GM12878 (cell line): ENCODE results near the gene RNF175. TPM values are rescaled to one million over a fixed set of nuclear protein-coding genes. Genes with fewer than 3 reads are reported as not detected.

Source experiments
- ATAC-seq: fragments of 200-7000 bp; cut with Tn5 transposase; 3 replicates; pipeline ENCODE4 v1.9.1; 2020; ENCODE audit warnings: mild to moderate bottlenecking, moderate library complexity
- BruUV-seq: library from RNA; stranded (reverse); fragments of 400-500 nt; replicated peaks from 2 replicates; lab custom pipeline; 2021; lab: Mats Ljungman, UMichigan
- CTCF ChIA-PET: fragments of 300-600 bp; sonication (Branson Sonifier 250); formaldehyde crosslinking; extraction: SDS; loops from one replicate; lab custom pipeline; 2021; ENCODE audit warnings: inconsistent platforms; lab: Yijun Ruan, JAX
- POLR2A ChIA-PET: fragments of 350-600 bp; formaldehyde crosslinking; extraction: SDS; loops from one replicate; lab custom pipeline; 2021; ENCODE audit warnings: inconsistent platforms; lab: Charles Lee
- RAD21 ChIA-PET: fragments of 300-600 bp; sonication (Branson Sonifier 250); formaldehyde crosslinking; loops from one replicate; lab custom pipeline; 2023; ENCODE audit warnings: antibody characterized with exemption; ENCODE audit not compliant: unreplicated experiment; lab: Charles Lee
- SMC1A ChIA-PET: fragments of 300-600 bp; sonication (Branson Sonifier 250); formaldehyde crosslinking; loops from one replicate; lab custom pipeline; 2023; ENCODE audit not compliant: unreplicated experiment, uncharacterized antibody; lab: Charles Lee
- DNase-seq: peaks from one replicate; pipeline ENCODE4 v3.0.0-alpha.2; 2011; ENCODE audit warnings: low read depth, low spot score
- FAIRE-seq: peaks from 3 replicates; lab custom pipeline; 2011; peaks lifted over from hg19 to GRCh38; lab: Jason Lieb, UNC
- H2AFZ ChIP-seq: 2 replicates; pipeline ENCODE4 v1.6.0; 2011; ENCODE audit warnings: low read depth, low read length, control low read depth; ENCODE audit not compliant: control insufficient read depth
- H3K27ac ChIP-seq: 2 replicates; pipeline ENCODE4 v1.5.1; 2011; ENCODE audit warnings: control low read depth; ENCODE audit not compliant: control insufficient read depth, insufficient read depth
- H3K27me3 ChIP-seq, 2 experiments: replicated peaks in 1 of 2; 2 replicates each; pipeline versions ENCODE4 v1.6.0 to v1.6.1; 2011; ENCODE audit warnings: low read length in 1 of 2; ENCODE audit not compliant: control insufficient read depth in 2 of 2, insufficient read depth in 2 of 2
- H3K36me3 ChIP-seq, 2 experiments: 2 replicates each; pipeline ENCODE4 v1.5.1; 2011; ENCODE audit warnings: low read length in 1 of 2; ENCODE audit not compliant: control insufficient read depth in 2 of 2, insufficient read depth in 2 of 2
- H3K4me1 ChIP-seq: 2 replicates; pipeline ENCODE4 v1.6.1; 2011; ENCODE audit warnings: mild to moderate bottlenecking, low read length, moderate library complexity, mixed read lengths; ENCODE audit not compliant: control insufficient read depth, insufficient read depth
- H3K4me2 ChIP-seq: 2 replicates; pipeline ENCODE4 v1.6.0; 2011; ENCODE audit warnings: control low read depth; ENCODE audit not compliant: control insufficient read depth, insufficient read depth
- H3K4me3 ChIP-seq: fragments of 200-600 bp; sonication (generic); 2 replicates; pipeline ENCODE4 v1.5.1; 2016
- H3K79me2 ChIP-seq: 2 replicates; pipeline ENCODE4 v1.6.0; 2011; ENCODE audit warnings: low read length; ENCODE audit not compliant: control insufficient read depth, insufficient read depth
- H3K9ac ChIP-seq: 2 replicates; pipeline ENCODE4 v1.8.0; 2011; ENCODE audit warnings: low read length, control low read depth, mixed read lengths; ENCODE audit not compliant: control insufficient read depth, insufficient read depth
- H3K9me3 ChIP-seq: replicated peaks from 3 replicates; pipeline ENCODE4 v1.5.1; 2011; ENCODE audit warnings: mild to moderate bottlenecking, low read length; ENCODE audit not compliant: control insufficient read depth, insufficient read depth
- H4K20me1 ChIP-seq: 2 replicates; pipeline ENCODE4 v1.6.0; 2011; ENCODE audit not compliant: control insufficient read depth, insufficient read depth
- ATF2 ChIP-seq: IDR thresholded peaks from 2 replicates; pipeline ENCODE4 v1.6.1; 2012; ENCODE audit warnings: low read length, inconsistent platforms
- IRF3 ChIP-seq: fragments of 450-650 bp; IDR thresholded peaks from 2 replicates; pipeline ENCODE4 v1.6.1; 2014; ENCODE audit warnings: mild to moderate bottlenecking
- IRF4 ChIP-seq: IDR thresholded peaks from 2 replicates; pipeline ENCODE4 v1.6.1; 2011; ENCODE audit warnings: low read depth, low read length
- NFYB ChIP-seq: IDR thresholded peaks from 2 replicates; pipeline ENCODE4 v1.6.1; 2011; ENCODE audit warnings: low read depth, mild to moderate bottlenecking, low read length, improper control_type of control experiment, moderate library complexity; ENCODE audit not compliant: insufficient read depth
- POU2F2 ChIP-seq: IDR thresholded peaks from 3 replicates; pipeline ENCODE4 v1.6.1; 2011; ENCODE audit warnings: low read depth, mild to moderate bottlenecking, low read length, borderline replicate concordance
- RCOR1 ChIP-seq: conservative IDR thresholded peaks from 2 replicates; pipeline ENCODE4 v1.6.1; 2012; ENCODE audit warnings: low read depth, low read length, improper control_type of control experiment
- RFX5 ChIP-seq: IDR thresholded peaks from 2 replicates; pipeline ENCODE4 v1.6.1; 2011; ENCODE audit warnings: low read depth, low read length, improper control_type of control experiment
- TCF3 ChIP-seq: IDR thresholded peaks from 2 replicates; pipeline ENCODE4 v1.6.1; 2012; ENCODE audit warnings: low read depth, mild to moderate bottlenecking, low read length, borderline replicate concordance; ENCODE audit not compliant: insufficient read depth
- ZNF622 ChIP-seq: fragments of 450-650 bp; IDR thresholded peaks from 2 replicates; pipeline ENCODE4 v1.6.1; 2017; ENCODE audit warnings: mild to moderate bottlenecking, inconsistent platforms
- WGBS: methylation state at CpG from one replicate; pipeline ENCODE4 v1.1.6; 2016; ENCODE audit warnings: low lambda C conversion rate; ENCODE audit not compliant: insufficient replicate concordance, insufficient coverage; ENCODE audit errors: missing lambda C conversion rate; 5-methylcytosine and 5-hydroxymethylcytosine counted together
- in situ Hi-C: fragments of 300-500 bp; cut with MboI; formaldehyde crosslinking; loops from 9 replicates; pipeline ENCODE4 v1.14.3; 2018; ENCODE audit warnings: mixed read lengths
- intact Hi-C: fragments of 100-400 bp; cut with micrococcal nuclease; formaldehyde crosslinking; loops from one replicate; pipeline ENCODE4 v1.14.2; 2022; ENCODE audit not compliant: unreplicated experiment
- polyA plus RNA-seq, 11 experiments: library from polyadenylated mRNA; depleted of rRNA in 4 of 11; unstranded in 6 of 11; stranded (reverse) in 5 of 11; fragments of >200 nt; fragmentation: Nextera tagmentation in 4 of 11; fragmentation: Illumina TruSeq in 1 of 11; extraction: Ambion mirVana in 4 of 11; extraction: Trizol in 1 of 11; gene quantifications; 1 replicate in 1 of 11; 2 replicates in 10 of 11; pipeline versions ENCODE4 v1.2.1 to v1.2.3, GENCODE V29; 2011 to 2016; ENCODE audit warnings: inconsistent platforms in 2 of 11, missing spikeins in 2 of 11, low read depth in 1 of 11
- total RNA-seq, 4 experiments: library from RNA; depleted of rRNA in 3 of 4; stranded (reverse); fragments of >200 nt in 3 of 4; fragmentation: Illumina TruSeq in 1 of 4; extraction: Trizol in 1 of 4; gene quantifications; 2 replicates each; pipeline versions ENCODE4 v1.2.1 to v1.2.3, GENCODE V29; 2013 to 2021

RNF175 gene
- total and polyA plus RNA-seq, 10 of the 15 experiments (the other 5 are each of a cell fraction or from before 2014, with no cell fraction given), result not detected

- no peak overlapping the region for H3K9ac ChIP-seq
- no TSS peak for BruUV-seq
- ATAC-seq, result no peak
- no peak for FAIRE-seq
- no peaks in the 10 kb centered on the region for H3K36me3 ChIP-seq
- H3K4me1 ChIP-seq, result 0 out of 2 replicates have a peak, but pooled peaks cover 3% of the 10 kb centered on the region
- no peak overlapping the region for H3K27ac ChIP-seq
- H2AFZ ChIP-seq, result no peak overlapping the region
- ChIA-PET CTCF (no interaction called here), SMC1A (interaction anchor here (0.6 kb wide), 1 partner anchor 660 kb away, joined by 3 read pairs; no protein-coding TSS in a partner anchor), POLR2A (no interaction called here), RAD21 (no interaction called here)
- no peaks in the 10 kb centered on the region for H3K79me2 ChIP-seq
- peaks cover 10 to 19% of the 10 kb centered on the region in 2 experiments for H3K27me3 ChIP-seq
- TF ChIP-seq IRF4, result no peak
- TF ChIP-seq RFX5, result no peak
- no peak for TF ChIP-seq TCF3
- no peak for TF ChIP-seq ZNF622
- TF ChIP-seq RCOR1, result no peak
- TF ChIP-seq POU2F2, result no peak
- TF ChIP-seq NFYB, result no peak
- no peak for TF ChIP-seq IRF3
- TF ChIP-seq ATF2, result no peak
- no peak overlapping the region for H3K4me2 ChIP-seq
- no peak overlapping the region for H3K4me3 ChIP-seq
- H4K20me1 ChIP-seq, result no peaks in the 10 kb centered on the region
- intact Hi-C loops, result loop anchor here (10.0 kb wide), 1 partner anchor 231 kb away; no protein-coding TSS in a partner anchor
- H3K9me3 ChIP-seq, result no peaks in the 10 kb centered on the region; the same call in 2 of the 3 replicates
- no peak for DNase-seq
- in situ Hi-C loops, result no loop called here
- 17% methylated on average over 3 of the region's 3 CpGs for WGBS
These were observed 24.4 kb upstream of the RNF175 start for GRCh38 chr4:153784166-153784699.
